GM12872 (cell line): ENCODE data around the gene FAM131C.

Source experiments
- TF ChIP-seq, protein P1 (sequence below): IDR thresholded peaks from 3 replicates; pipeline ENCODE4 v1.5.1; 2011; ENCODE audit warnings: low read depth, mild to moderate bottlenecking, low read length, moderate library complexity; ENCODE audit not compliant: insufficient read depth

Gene FAM131C

DNA sequence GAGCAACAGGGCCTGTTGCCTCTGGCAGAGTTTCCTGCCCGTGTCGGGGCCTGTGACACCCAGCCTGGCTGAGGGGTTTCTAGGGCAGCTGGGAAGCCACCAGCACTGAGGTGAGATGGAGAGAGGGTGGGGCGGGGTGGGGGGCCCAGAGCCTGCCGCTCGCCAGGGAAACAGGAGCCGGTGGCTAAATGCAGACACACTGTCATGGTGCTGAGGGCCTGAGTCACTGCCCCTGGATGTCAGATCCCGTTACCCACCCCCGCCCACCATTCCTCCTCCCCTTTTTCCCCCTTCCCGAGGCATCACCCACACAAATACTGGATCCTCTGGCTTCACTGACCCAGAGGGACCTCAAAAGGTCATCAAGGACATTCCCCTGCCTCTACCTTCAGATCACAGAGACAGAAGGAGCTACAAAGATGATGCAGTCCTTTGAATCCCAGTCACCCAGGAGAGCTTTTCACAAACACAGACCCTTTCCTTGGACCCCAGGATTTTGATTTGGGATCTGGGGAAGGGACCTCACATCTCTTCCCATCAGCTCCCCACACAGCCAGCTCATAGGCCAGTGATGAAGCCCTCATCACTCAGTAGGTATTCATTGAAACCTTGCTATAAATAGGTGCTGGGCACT is 53.7 kb downstream of the FAM131C start:
- TF ChIP-seq, protein P1, sequence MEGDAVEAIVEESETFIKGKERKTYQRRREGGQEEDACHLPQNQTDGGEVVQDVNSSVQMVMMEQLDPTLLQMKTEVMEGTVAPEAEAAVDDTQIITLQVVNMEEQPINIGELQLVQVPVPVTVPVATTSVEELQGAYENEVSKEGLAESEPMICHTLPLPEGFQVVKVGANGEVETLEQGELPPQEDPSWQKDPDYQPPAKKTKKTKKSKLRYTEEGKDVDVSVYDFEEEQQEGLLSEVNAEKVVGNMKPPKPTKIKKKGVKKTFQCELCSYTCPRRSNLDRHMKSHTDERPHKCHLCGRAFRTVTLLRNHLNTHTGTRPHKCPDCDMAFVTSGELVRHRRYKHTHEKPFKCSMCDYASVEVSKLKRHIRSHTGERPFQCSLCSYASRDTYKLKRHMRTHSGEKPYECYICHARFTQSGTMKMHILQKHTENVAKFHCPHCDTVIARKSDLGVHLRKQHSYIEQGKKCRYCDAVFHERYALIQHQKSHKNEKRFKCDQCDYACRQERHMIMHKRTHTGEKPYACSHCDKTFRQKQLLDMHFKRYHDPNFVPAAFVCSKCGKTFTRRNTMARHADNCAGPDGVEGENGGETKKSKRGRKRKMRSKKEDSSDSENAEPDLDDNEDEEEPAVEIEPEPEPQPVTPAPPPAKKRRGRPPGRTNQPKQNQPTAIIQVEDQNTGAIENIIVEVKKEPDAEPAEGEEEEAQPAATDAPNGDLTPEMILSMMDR = no peak

DNA sequence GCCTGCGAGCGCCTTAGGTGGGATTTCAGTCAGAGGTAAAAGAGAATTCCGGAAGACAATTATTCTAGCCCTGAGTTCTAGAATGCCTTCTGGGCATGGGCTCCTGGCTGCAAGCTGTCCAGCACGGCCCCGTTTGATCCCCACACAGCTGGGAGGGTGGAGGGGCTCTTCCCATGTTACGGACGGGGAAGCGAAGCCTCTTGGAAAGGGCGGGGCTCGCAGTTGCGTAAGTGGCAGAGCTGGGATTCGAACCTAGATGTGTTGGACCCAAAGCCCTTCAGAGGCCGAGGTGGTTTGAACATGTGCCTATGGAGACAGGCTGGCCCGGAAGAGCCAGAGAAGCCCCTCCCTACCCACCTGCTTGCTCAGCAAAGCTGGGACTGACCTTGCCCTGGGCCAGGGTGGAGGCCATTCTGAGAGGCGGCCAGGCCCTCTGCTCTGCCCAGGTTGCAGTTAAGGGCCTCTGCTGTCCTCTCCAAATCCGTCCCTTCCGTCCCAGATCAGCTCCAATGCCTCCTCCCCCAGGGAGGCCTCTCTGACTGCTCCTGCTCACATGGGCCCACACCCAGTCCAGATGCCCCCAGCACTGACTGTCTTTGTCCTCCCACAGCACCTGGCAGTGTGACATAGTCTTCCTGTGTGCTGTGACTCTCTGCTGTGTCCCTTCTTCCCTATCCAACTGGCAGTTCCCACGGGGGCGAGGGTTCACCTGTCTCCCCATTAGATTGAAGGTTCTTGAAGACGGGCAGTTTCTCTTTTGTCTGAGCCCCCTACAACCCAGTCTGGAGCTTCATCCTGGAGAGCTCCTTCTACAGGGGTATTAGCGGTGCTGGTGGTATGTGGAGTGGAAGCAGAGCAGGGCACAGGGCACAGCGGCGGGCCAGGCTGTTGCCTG is 54.5 kb downstream of the FAM131C start:
- TF ChIP-seq, protein P1 = no peak

DNA sequence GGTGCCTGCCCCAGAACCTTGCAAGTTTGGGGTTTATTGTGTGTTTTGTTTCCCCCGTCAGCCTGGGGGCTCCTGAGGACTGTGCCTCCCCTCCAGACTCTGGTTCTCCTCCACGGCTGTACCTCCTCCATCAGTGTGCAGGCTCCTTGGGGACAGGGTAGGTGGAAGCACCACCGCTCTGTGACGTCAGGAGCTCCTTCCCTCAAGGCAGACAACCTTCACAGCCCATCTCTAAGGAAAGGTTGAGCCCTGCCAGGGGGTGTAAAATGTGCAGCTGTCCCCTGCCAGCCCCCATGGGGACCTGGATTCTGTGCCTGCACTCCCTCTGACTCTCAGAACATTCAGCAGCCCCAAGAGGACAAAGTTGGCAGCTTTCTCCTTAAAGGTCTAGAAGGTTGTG is 55.1 kb downstream of the FAM131C start:
- TF ChIP-seq, protein P1 = no peak

DNA sequence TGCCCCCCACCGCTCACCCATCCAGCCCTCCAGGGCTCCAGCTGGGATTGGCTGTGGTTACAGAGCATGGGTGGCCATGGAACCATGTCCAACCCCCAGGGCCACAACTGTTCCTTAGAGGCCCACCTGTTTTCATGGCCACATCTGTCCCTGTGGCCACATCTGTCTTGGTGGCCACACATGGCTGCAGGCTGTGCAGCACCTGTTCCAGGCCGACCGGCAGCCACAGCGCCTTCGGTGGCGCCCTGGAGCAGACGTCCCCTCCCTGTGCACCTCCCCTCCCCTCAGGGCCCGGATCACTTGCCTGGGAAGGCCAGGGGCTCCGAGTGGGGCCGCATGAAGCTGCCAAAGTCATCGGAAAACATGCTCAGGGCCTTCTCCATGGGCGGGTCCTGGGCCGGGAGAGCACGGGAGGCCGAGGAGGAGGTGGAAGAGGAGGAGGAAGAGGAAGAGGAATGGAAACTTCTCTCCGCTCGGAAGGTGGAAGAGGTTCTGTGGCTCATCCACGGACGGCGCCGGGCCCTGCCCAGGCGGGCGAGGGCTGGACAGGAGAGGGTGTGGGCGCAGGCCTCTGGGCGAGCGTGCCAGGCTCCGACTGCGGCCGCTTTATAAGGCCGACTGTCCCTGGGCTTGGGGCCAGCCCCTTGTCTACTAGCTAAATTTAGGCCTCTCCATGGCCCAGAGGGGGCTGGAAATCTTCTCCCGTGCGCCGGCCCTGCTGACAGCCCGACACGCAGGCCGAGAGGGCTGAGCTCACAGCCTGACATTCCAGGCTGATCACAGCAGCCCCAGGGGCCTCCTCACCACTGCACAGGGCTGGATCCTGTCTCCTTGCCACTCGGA is 55.8 kb downstream of the FAM131C start, which contains the start of gene HSPB7:
Gene HSPB7, minus strand, starts transcription at position 583 of the 843 bp plus-strand sequence. Its CDS starts 80 bp downstream, at position 503.
- TF ChIP-seq, protein P1 = no peak

DNA sequence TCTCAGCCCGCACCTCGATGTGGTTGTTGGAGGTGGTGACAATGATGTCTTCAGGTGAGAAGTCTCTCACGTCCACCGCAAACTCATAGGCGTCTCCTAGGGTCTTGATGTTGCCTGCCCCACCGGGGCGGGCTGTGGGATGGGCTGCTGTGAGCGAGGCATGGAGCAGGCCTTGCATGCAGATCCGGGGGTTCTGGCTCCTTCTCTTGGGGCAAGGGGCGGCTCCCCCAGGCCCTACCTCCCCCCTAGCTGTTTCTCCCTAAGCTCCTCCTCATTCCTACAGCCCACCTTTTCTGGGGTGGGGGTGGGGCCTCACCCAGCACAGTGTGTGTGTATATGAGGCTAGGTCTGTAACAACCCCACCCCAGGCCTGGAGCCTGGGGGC is 56.4 kb downstream of the FAM131C start:
- TF ChIP-seq, protein P1 = no peak

DNA sequence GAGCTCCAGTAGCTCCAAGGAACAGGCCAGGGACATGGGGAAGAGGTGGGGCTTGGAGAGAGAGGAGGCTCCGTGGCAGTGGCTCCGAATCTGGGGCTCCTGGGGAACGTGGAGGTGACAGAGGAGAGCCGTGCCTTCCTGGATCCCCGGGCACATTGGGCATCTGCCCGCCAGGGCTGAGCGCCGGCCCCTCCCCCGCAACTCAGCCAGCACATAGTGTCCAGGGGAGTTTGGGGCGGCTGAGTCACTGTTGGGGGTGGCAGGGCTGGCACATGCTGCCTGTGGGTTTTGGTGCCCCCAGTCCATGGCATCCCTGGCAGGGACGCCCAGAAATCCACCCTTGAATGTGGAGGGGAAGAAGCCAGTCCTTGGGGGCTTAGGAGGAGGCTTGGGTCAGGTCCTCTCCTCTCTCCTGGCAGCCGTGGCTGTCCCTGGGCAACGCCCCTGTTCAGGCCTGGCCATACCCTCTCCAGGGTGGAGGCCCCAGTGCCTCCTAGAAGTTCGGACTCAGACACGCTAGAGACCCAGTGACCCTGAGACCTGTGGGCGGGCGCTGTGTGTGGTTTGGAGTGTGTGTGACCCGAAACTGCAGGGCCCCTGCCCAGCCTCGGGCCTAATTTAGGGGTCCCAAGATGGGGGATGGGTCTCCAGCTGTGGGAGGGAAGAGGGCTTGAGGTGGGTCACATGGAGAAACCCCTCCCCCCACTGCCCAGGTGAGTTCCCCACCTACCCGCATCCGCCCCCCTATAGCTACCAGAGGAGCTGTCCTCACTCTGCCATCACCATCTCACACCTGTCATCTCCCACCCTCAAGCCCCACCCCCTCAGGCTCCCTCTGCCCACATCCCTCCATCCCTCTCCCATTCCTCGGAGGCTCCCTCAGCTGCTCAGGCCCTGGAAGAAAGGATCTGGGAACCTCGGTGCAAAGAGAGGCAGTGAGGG is 57.2 kb downstream of the FAM131C start:
- TF ChIP-seq, protein P1 = no peak
